Stimulated activated naive B cell treated with anti-CD40 and anti-IgM and Interleukin-4, amounts not matched to agents 10 μg/mL and 1 μg/mL and 100 μg/mL, for 72 hours (primary cell): Measurements from ENCODE around the gene ACOT9.
"Not testable (repeated sequence)": the region's sequence is repeated elsewhere in the genome, so short reads cannot be mapped to it uniquely, and the experiment has no call there.

Source experiments
- ATAC-seq, 2 donors: fragments of 150-1000 bp; cut with Tn5 transposase; replicated peaks; 2 replicates each; pipeline ENCODE4 v1.10.0; 2021; ENCODE audit warnings: moderate library complexity in 1 of 2
- DNase-seq: peaks from one replicate; pipeline ENCODE4 v3.0.0; 2021
- H3K27ac Mint-ChIP-seq: one replicate; pipeline ENCODE4 v1.8.0; 2022; ENCODE audit warnings: mild to moderate bottlenecking, mixed read lengths
- H3K27me3 Mint-ChIP-seq, 2 donors: one replicate each; pipeline ENCODE4 v1.8.0; 2022; ENCODE audit warnings: mixed read lengths in 2 of 2
- H3K36me3 Mint-ChIP-seq, 2 donors: one replicate each; pipeline ENCODE4 v1.8.0; 2022; ENCODE audit warnings: mixed read lengths in 2 of 2, mild to moderate bottlenecking in 1 of 2
- H3K4me1 Mint-ChIP-seq, 2 donors: one replicate each; pipeline ENCODE4 v1.8.0; 2022; ENCODE audit warnings: mixed read lengths in 2 of 2, mild to moderate bottlenecking in 1 of 2
- H3K4me3 Mint-ChIP-seq, 2 donors: one replicate each; pipeline ENCODE4 v1.8.0; 2022; ENCODE audit warnings: mild to moderate bottlenecking in 2 of 2, mixed read lengths in 2 of 2, moderate library complexity in 1 of 2
- H3K9me3 Mint-ChIP-seq, 2 donors: one replicate each; pipeline ENCODE4 v1.8.0; 2022; ENCODE audit warnings: mixed read lengths in 2 of 2, mild to moderate bottlenecking in 1 of 2

Gene ACOT9

DNA sequence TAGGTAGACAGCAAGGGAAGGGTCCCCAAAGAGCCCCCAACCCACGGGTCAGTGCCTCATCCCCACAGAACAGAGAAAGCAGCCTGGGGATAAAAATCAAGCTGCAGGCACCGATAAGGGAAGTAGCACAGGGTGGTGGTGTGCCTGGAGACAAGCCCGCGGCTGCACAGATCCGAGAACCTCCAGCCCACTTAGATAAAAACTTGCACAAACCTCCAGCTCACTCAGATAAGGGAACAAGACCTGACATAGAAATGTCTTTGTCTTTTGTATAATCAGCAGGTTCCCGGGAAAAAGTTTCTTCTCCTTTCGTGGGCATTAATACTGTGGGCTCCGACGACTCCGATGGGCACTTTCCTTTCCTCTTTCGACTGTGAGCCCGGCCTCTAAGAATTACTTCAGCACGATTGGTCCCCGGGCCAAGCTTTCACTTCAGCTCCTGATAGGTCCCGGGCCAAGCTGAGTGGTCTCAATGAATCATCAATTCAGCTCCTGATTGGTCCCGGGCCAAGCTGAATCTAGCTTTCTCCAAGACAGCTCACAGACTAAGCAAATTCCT, 43.4 kb downstream of the ACOT9 start:
- H3K4me3 Mint-ChIP-seq = peak overlapping the region; percentile 48 to 65
- H3K27me3 Mint-ChIP-seq = no peaks in the 10 kb centered on the region
- peak overlapping the region; percentile 68 for H3K27ac Mint-ChIP-seq
- DNase-seq (peak; percentile 9), ATAC-seq (peak; percentile 87 to 88)
- no peaks in the 10 kb centered on the region for H3K9me3 Mint-ChIP-seq
- no peaks in the 10 kb centered on the region for H3K4me1 Mint-ChIP-seq
- H3K36me3 Mint-ChIP-seq = peaks cover 12 to 15% of the 10 kb centered on the region in 2 donors

DNA sequence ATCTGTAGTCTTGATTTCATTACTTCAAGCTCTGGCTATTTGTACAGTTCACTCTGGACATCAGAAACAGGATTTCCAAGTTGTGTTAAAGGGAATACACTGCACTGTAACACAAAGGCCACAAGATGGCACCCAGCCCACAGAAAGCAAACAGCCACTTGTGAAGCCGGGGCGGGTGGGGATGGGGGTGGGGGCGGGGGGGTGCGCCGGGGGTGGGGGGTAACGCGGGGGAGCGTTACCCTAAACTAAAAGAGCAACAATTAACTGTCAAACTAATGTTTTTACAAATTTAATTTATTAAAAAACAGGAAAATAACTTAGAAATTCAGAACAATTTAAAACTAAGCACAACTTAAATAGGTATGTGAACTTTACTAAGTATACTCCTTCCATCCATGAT, 48.5 kb downstream of the ACOT9 start:
- Mint-ChIP-seq H3K27me3 (no peaks in the 10 kb centered on the region), H3K4me1 (no peaks in the 10 kb centered on the region), H3K36me3 (no peaks in the 10 kb centered on the region), H3K9me3 (no peaks in the 10 kb centered on the region), H3K4me3 (no peak overlapping the region), H3K27ac (no peak overlapping the region)
- DNase-seq (no peak), ATAC-seq (peak; percentile 58 to 79)

DNA sequence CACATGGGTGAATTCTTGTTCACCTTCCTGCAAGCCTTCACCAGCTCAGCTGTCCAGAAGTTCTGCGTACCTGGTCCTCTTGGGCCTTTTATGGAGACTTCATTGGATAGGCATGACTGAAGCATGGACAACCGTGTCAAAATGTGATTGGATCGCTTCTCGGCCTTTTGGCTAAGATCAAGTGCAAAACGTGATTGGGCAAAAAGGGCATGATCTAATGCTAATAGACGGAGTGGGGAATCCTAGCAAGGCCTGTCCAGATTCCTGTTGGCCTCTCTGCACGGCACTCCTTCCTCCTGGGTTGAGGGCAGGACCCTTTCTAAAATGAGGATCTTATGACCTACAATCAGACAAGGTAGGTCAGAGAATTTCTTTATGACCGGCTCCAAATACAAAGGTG, 50.9 kb downstream of the ACOT9 start:
- Mint-ChIP-seq H3K4me1 (no peaks in the 10 kb centered on the region), H3K9me3 (no peaks in the 10 kb centered on the region), H3K36me3 (no peaks in the 10 kb centered on the region), H3K4me3 (no peak overlapping the region), H3K27me3 (no peaks in the 10 kb centered on the region), H3K27ac (no peak overlapping the region)
- DNase-seq (no peak), ATAC-seq (no peak)

DNA sequence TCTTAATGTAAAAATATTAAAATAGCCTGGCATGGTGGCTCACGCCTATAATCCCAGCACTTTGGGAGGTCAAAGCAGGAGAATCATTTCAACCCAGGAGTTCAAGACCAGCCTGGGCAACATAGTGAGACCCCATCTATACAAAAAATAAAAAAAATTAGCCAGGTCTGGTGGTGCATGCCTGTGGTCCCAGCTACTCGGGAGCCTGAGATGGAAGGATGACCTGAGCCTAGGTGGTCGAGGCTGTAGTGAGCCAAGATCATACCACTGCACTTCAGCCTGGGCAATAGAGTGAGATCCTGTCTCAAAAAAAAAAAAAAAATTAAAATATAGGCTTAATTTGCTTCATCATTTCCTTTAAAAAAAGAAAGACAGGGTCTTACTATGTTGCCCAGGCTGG, 66.6 kb downstream of the ACOT9 start:
- peaks cover 2 to 13% of the 10 kb centered on the region in 2 donors for H3K36me3 Mint-ChIP-seq
- H3K4me3 Mint-ChIP-seq, H3K4me1 Mint-ChIP-seq, DNase-seq, H3K27ac Mint-ChIP-seq, ATAC-seq, H3K9me3 Mint-ChIP-seq, H3K27me3 Mint-ChIP-seq: not testable (repeated sequence)

DNA sequence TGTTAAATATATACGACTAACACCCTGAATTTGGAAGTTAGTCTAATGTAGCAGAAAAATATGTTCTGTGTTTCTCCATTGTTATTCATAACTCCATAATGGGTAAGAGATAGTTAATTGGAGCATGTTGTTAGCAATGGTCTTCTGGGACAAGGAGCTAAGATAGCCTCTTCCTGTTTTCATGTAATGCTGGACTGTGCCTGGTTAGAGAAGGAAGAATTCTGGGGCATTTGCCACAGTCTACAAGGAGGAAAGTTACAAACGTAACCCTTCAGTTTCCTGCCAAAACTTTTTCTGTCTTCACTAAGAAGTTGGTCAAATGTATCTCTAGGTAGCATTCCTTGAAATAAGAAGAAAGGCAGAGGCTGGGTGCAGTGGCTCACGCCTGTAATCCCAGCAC, 70.0 kb downstream of the ACOT9 start:
- DNase-seq (no peak), ATAC-seq (no peak)
- H3K9me3 Mint-ChIP-seq = no peaks in the 10 kb centered on the region
- no peak overlapping the region for H3K4me3 Mint-ChIP-seq
- H3K27ac Mint-ChIP-seq = no peak overlapping the region
- peaks cover 3 to 9% of the 10 kb centered on the region in 2 donors for H3K36me3 Mint-ChIP-seq
- H3K4me1 Mint-ChIP-seq = peaks cover 0 to 5% of the 10 kb centered on the region in 2 donors
- no peaks in the 10 kb centered on the region for H3K27me3 Mint-ChIP-seq

DNA sequence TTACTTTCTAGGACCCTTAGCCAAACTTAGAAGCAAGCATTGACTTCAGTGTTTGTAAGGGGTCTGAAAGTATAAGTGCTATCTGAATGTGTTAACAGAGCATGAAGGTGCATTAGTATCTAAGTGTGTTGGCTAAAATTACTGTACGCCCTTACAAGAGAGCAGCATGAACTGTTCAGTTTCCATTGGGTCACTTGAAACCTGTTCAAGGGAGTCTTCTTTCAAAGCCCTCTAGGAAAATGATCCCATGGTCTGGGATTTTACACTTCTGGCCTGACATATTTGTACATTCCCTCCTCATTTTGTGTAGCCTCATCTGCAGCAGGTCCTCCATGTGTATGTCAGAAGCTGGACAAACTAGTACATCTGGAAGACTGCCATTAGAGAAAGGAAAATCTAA, 72.5 kb downstream of the ACOT9 start:
- Mint-ChIP-seq H3K9me3 (peaks cover 0 to 5% of the 10 kb centered on the region in 2 donors), H3K4me3 (no peak overlapping the region), H3K27ac (no peak overlapping the region), H3K27me3 (peaks cover 0 to 8% of the 10 kb centered on the region in 2 donors), H3K36me3 (peaks cover 3 to 9% of the 10 kb centered on the region in 2 donors), H3K4me1 (peaks cover 3 to 11% of the 10 kb centered on the region in 2 donors)
- DNase-seq (no peak), ATAC-seq (no peak)

DNA sequence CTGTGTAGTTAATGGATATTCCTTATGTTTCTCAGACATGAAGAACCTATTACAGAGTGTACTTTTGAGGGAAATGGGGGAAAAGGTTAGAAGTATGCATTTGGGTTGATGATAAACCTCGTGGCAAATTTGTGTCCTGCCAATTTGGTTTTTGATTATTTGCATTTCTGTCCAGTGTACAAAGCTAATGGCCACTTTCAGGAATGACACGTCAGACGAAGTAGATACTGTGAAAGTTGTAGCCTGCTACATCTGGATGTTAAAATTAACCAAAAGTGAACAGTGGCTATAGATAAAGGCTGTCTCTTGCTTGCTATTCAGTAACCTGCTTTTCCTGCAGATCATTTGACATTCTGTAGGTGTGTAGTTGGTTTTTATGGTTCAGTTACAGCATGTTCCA, 74.7 kb downstream of the ACOT9 start:
- Mint-ChIP-seq H3K4me3 (peak overlapping the region; percentile 86 to 87), H3K27me3 (peaks cover 0 to 8% of the 10 kb centered on the region in 2 donors), H3K9me3 (peaks cover 0 to 5% of the 10 kb centered on the region in 2 donors), H3K4me1 (peaks cover 3 to 11% of the 10 kb centered on the region in 2 donors), H3K27ac (peak overlapping the region; percentile 93), H3K36me3 (peaks cover 2 to 9% of the 10 kb centered on the region in 2 donors)
- ATAC-seq = no peak
- DNase-seq = no peak

DNA sequence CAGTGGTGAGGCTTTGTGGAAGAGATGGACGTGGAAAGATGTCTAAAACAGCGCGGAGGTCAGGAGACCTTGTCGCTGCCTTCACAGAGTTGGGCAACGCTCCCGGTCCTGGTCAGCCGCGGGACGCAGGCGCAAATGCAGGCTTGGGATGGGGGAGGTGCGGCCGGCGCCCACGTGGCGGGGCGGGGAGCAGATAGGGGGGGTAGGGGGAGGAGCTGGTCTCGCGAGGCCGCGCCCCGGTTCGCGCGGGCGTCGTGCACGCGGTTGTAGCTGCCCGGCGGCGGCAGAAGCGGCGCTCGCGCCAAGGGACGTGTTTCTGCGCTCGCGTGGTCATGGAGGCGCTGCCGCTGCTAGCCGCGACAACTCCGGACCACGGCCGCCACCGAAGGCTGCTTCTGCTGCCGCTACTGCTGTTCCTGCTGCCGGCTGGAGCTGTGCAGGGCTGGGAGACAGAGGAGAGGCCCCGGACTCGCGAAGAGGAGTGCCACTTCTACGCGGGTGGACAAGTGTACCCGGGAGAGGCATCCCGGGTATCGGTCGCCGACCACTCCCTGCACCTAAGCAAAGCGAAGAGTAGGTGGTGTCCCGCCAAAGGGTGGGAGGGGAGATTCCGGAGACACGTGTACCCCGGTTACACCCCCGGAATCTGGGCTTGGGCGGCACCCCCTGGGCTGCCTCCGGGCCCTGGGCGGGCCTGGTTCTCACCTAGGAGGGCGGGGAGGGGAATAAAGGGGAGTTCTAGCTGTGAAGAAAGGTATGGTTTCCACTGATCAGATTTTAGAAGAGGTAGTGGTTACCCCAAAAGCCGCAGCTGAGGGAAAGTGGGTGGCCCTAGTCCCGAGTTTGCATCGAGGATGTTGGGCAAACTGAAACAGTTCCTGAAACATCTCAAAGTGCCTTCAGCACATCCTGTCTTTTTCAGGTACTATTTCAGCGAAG, 75.6 kb downstream of the ACOT9 start, which contains the start of gene PRDX4:
PRDX4 (plus strand) TSS at position 255 of the 939 bp plus-strand sequence; CDS start at position 333, 78 bp downstream.
- peak; percentile 79 to 84 for ATAC-seq
- Mint-ChIP-seq H3K27me3 (peaks cover 0 to 8% of the 10 kb centered on the region in 2 donors), H3K4me1 (peaks cover 3 to 14% of the 10 kb centered on the region in 2 donors)

DNA sequence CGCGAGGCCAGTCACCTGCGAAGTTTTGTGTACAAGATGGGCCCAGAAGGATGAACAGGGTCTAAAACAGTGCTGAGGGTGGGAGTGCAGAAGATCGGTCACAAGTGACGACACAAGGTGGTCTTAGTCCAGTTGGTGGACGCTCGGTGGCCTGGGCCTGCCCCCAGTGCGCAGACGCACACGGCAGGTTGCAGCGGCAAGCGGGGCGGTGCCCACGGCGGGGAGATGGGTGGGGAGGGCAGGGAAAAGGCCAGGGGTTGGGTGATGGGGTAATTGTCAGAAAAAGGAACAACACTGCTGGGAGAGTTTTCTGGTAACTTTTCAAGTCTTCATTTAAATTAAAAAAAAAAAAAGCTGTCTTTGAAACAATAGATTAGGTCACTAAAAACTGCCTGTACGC, 76.8 kb downstream of the ACOT9 start:
- DNase-seq (no peak), ATAC-seq (no peak)
- Mint-ChIP-seq H3K36me3 (peaks cover 2 to 4% of the 10 kb centered on the region in 2 donors), H3K4me1 (peaks cover 6 to 20% of the 10 kb centered on the region in 2 donors), H3K9me3 (peaks cover 0 to 5% of the 10 kb centered on the region in 2 donors), H3K4me3 (peak overlapping the region in 1 of 2 donors; percentile 57), H3K27ac (no peak overlapping the region), H3K27me3 (peaks cover 0 to 8% of the 10 kb centered on the region in 2 donors)

More for the DNA sequence above, 75.6 kb downstream of the ACOT9 start, which contains the start of gene PRDX4:
- H3K9me3 Mint-ChIP-seq = peaks cover 0 to 5% of the 10 kb centered on the region in 2 donors
- H3K27ac Mint-ChIP-seq = peak within 1 kb of the TSS; percentile 93
- peak; percentile 74 for DNase-seq
- H3K4me3 Mint-ChIP-seq = peak within 1 kb of the TSS; percentile 86 to 87
- peaks cover 2 to 4% of the 10 kb centered on the region in 2 donors for H3K36me3 Mint-ChIP-seq

DNA sequence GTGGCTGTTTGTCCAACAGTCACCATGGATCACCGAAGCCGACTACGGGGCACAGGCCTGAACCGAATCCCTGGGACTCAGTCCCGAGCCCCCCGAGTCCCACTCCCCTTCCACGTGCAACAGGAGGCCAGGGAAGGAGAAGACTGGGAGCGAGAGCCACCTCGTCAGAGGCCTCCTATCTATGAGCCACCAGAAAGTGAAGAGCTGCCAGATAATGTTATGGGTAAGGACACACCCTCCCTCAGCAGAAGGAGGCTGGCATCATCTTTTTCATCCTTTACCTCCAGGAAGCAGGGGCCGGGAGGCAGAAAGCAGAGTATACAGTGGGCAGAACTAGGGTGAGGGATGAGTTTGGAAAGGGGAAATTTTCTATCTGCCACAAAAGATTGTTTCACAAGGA, 78.6 kb downstream of the ACOT9 start:
- H3K27ac Mint-ChIP-seq = no peak overlapping the region
- H3K4me3 Mint-ChIP-seq = no peak overlapping the region
- H3K9me3 Mint-ChIP-seq = peaks cover 0 to 5% of the 10 kb centered on the region in 2 donors
- H3K36me3 Mint-ChIP-seq = peaks cover 0 to 4% of the 10 kb centered on the region in 2 donors
- H3K27me3 Mint-ChIP-seq = peaks cover 0 to 8% of the 10 kb centered on the region in 2 donors
- no peak for DNase-seq
- H3K4me1 Mint-ChIP-seq = peaks cover 9 to 29% of the 10 kb centered on the region in 2 donors
- ATAC-seq = no peak

DNA sequence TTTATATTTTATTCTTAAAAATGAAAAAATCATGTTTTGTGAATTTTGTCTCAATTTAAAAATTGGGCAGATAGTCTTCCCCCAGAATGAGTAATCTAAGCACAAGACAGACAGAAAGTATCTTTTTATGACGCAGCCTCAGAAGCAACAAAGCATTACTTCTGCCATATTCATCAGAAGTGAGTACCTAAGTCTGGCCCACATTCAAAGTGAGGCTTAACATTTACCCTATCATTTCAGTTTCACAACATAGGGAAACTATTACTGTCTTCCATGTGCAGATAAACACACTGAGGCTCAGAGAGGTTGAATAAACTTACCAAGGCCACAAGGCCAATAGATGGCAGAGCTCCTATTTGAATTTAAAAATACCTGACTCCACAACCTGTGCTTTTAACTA, 80.2 kb downstream of the ACOT9 start:
- H3K4me3 Mint-ChIP-seq = no peak overlapping the region
- H3K27me3 Mint-ChIP-seq = peaks cover 0 to 8% of the 10 kb centered on the region in 2 donors
- no peak overlapping the region for H3K27ac Mint-ChIP-seq
- DNase-seq (peak; percentile 8), ATAC-seq (peak; percentile 73 to 78)
- peaks cover 0 to 4% of the 10 kb centered on the region in 2 donors for H3K36me3 Mint-ChIP-seq
- H3K4me1 Mint-ChIP-seq = peaks cover 9 to 24% of the 10 kb centered on the region in 2 donors
- peaks cover 0 to 5% of the 10 kb centered on the region in 2 donors for H3K9me3 Mint-ChIP-seq

DNA sequence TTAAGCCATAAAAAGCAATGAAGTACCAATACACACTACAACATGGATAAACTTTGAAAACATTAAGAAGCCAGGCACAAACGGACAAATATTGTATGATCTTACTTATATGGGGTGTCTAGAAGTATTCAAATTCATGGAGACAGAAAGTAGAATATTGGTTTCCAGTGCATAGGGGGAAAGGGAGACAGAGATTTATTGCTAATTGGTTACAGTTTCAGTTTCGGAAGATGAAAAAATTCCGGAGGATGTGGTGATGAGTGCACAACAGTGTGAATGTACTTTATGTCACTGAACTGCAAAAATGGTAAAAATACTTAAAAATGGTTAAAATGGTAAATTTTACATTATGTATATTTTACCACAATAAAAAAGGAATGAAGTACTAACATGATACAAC, 80.9 kb downstream of the ACOT9 start:
- DNase-seq (no peak), ATAC-seq (peak; percentile 57 to 61)
- Mint-ChIP-seq H3K36me3 (peaks cover 0 to 4% of the 10 kb centered on the region in 2 donors), H3K9me3 (peaks cover 0 to 5% of the 10 kb centered on the region in 2 donors), H3K27me3 (peaks cover 0 to 7% of the 10 kb centered on the region in 2 donors), H3K27ac (no peak overlapping the region), H3K4me3 (no peak overlapping the region), H3K4me1 (peaks cover 9 to 24% of the 10 kb centered on the region in 2 donors)

DNA sequence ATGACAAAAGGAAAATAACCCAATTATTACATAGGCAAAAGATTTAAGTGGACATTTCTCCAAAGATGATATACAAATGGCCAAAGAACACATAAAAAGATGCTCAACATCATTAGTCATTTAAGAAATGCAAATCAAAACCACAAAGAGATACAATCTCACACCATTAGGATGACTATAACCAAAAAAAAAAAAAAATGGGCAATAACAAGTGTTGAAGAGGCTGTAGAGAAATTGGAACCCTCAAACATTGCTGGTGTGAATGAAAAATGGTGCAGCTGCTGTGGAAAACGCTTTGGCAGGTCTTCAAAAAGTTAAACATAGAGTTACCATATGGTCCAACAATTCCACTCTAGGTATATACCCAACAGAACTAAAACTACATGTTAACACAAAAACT, 81.4 kb downstream of the ACOT9 start:
- peaks cover 0 to 5% of the 10 kb centered on the region in 2 donors for H3K9me3 Mint-ChIP-seq
- H3K36me3 Mint-ChIP-seq = peaks cover 0 to 4% of the 10 kb centered on the region in 2 donors
- peaks cover 0 to 5% of the 10 kb centered on the region in 2 donors for H3K27me3 Mint-ChIP-seq
- H3K4me3 Mint-ChIP-seq = no peak overlapping the region
- DNase-seq = no peak
- ATAC-seq = no peak
- H3K4me1 Mint-ChIP-seq = peaks cover 9 to 24% of the 10 kb centered on the region in 2 donors
- H3K27ac Mint-ChIP-seq = no peak overlapping the region

DNA sequence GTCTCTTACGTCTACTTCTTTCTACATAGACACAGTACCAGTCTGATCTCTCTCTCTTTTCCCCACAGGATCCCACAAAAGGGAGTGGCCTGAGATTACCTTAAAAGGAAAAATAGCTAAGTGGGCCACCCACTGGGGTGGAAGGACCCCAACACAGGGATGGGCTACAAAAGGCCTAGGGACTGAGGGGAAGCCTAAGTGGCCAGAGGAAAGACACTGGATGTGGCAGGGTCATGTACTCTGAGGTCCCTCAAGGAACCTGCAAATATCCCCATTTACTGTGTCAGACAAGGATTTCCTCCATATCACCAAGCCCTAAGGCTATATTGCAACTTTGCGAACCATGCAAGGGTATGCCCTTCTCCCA, 82.3 kb downstream of the ACOT9 start:
- Mint-ChIP-seq H3K36me3 (peaks cover 0 to under 1% of the 10 kb centered on the region in 2 donors), H3K27ac (no peak overlapping the region), H3K9me3 (peaks cover 0 to under 1% of the 10 kb centered on the region in 2 donors), H3K27me3 (no peaks in the 10 kb centered on the region), H3K4me3 (no peak overlapping the region), H3K4me1 (peaks cover 6 to 19% of the 10 kb centered on the region in 2 donors)
- ATAC-seq (no peak), DNase-seq (no peak)
